Esophagus squamous epithelium (tissue), 5 donors: ENCODE data around the gene AGBL1. TPM values are rescaled to one million over a fixed set of nuclear protein-coding genes. Genes with fewer than 3 reads are reported as not detected.

Experiments used
- DNase-seq: peaks from one replicate; lab custom pipeline; 2025; lab: John Stamatoyannopoulos, UW
- H3K27ac ChIP-seq, 4 donors: fragments of 200-600 bp; sonication (generic); one replicate each; pipeline ENCODE4 v1.5.1; 2016 to 2019; ENCODE audit warnings: mild to moderate bottlenecking in 1 of 4
- H3K27me3 ChIP-seq, 4 donors: fragments of 200-600 bp; sonication (generic); 1 replicate in 3 of 4; 2 replicates in 1 of 4; pipeline versions ENCODE4 v1.5.1 to v1.6.0; 2017 to 2021; ENCODE audit warnings: antibody characterized with exemption in 1 of 4
- H3K36me3 ChIP-seq, 3 donors: fragments of 200-600 bp; sonication (generic); one replicate each; pipeline ENCODE4 v1.5.1; 2016 to 2019
- H3K4me1 ChIP-seq, 3 donors: fragments of 200-600 bp; sonication (generic); one replicate each; pipeline ENCODE4 v1.5.1; 2017 to 2019
- H3K4me3 ChIP-seq, 4 donors: fragments of 200-600 bp; sonication (generic); 1 replicate in 3 of 4; 2 replicates in 1 of 4; pipeline ENCODE4 v1.5.1; 2016 to 2019; ENCODE audit warnings: mild to moderate bottlenecking in 2 of 4, moderate library complexity in 1 of 4
- H3K9me3 ChIP-seq, 3 donors: fragments of 200-600 bp; sonication (generic); one replicate each; pipeline ENCODE4 v1.5.1; 2016 to 2019
- CTCF ChIP-seq, 6 experiments: fragments of 450-650 bp in 4 of 6; fragments of 200-600 bp in 2 of 6; sonication (generic) in 2 of 6; IDR thresholded peaks; one replicate each; pipeline ENCODE4 v1.5.1; 2016 to 2019; ENCODE audit warnings: antibody characterized with exemption in 6 of 6, mild to moderate bottlenecking in 4 of 6, moderate library complexity in 4 of 6
- POLR2A ChIP-seq, 4 donors: fragments of 450-650 bp; IDR thresholded peaks; one replicate each; pipeline ENCODE4 v1.6.1; 2017; ENCODE audit warnings: antibody characterized with exemption in 4 of 4, mild to moderate bottlenecking in 4 of 4, moderate library complexity in 3 of 4
- WGBS, 2 donors: methylation state at CpG; one replicate each; pipeline ENCODE4 v1.1.5; 2018; 5-methylcytosine and 5-hydroxymethylcytosine counted together
- intact Hi-C: fragments of 100-400 bp; cut with DNase I; formaldehyde crosslinking; loops from one replicate; pipeline ENCODE4 v1.15.0; 2022
- total RNA-seq, 4 donors: library from RNA; depleted of rRNA; stranded (reverse); fragments of >200 nt; gene quantifications; one replicate each; pipeline ENCODE4 v1.1.0, GENCODE V29; 2016
- donor health status: DM: yes; HTN: yes; CAD: no.

AGBL1 gene
- total RNA-seq, 4 donors from 2014 or later = 0.11 to 0.21 (median 0.19) TPM; not detected in 1

GRCh38 chr15:86837294-86838061, 757.8 kb downstream of the AGBL1 start:
- no peak for TF ChIP-seq POLR2A (IDR thresholded peaks at IDR 0.05)
- TF ChIP-seq CTCF (IDR thresholded peaks at IDR 0.05) = no peak
- H3K27me3 ChIP-seq = no peaks in the 10 kb centered on the region
- no peak for DNase-seq
- intact Hi-C loops = no loop called here
- WGBS, 2 donors = 26 to 28% methylated on average over 4 of the region's 4 CpGs
- no peaks in the 10 kb centered on the region for H3K36me3 ChIP-seq
- H3K27ac ChIP-seq = no peak overlapping the region
- no peak overlapping the region for H3K4me3 ChIP-seq
- H3K4me1 ChIP-seq = no peaks in the 10 kb centered on the region
- no peaks in the 10 kb centered on the region for H3K9me3 ChIP-seq

- H3K27ac ChIP-seq = no peak overlapping the region
- H3K4me1 ChIP-seq = no peaks in the 10 kb centered on the region
- H3K27me3 ChIP-seq = no peaks in the 10 kb centered on the region
- TF ChIP-seq POLR2A (IDR thresholded peaks at IDR 0.05) (no peak), CTCF (IDR thresholded peaks at IDR 0.05) (no peak)
- H3K4me3 ChIP-seq = no peak overlapping the region
- intact Hi-C loops = no loop called here
- whole genome bisulfite sequencing, 2 donors = 65 to 78% methylated on average over 3 of the region's 3 CpGs
- no peaks in the 10 kb centered on the region for H3K36me3 ChIP-seq
- DNase-seq = no peak
- H3K9me3 ChIP-seq = no peaks in the 10 kb centered on the region
Measured at GRCh38 chr15:86839502-86839901, 759.8 kb downstream of the AGBL1 start.

GRCh38 chr15:86840996-86841395, 761.3 kb downstream of the AGBL1 start:
- H3K27me3 ChIP-seq = no peaks in the 10 kb centered on the region
- no peak overlapping the region for H3K27ac ChIP-seq
- no peaks in the 10 kb centered on the region for H3K4me1 ChIP-seq
- no peaks in the 10 kb centered on the region for H3K9me3 ChIP-seq
- no peak overlapping the region for H3K4me3 ChIP-seq
- 33 to 73% methylated on average over 2 of the region's 2 CpGs for WGBS, 2 donors
- intact Hi-C loops = no loop called here
- TF ChIP-seq POLR2A (IDR thresholded peaks at IDR 0.05) (no peak), CTCF (IDR thresholded peaks at IDR 0.05) (no peak)
- DNase-seq = no peak
- no peaks in the 10 kb centered on the region for H3K36me3 ChIP-seq

- no peaks in the 10 kb centered on the region for H3K4me1 ChIP-seq
- H3K27ac ChIP-seq = no peak overlapping the region
- no peak for TF ChIP-seq POLR2A (IDR thresholded peaks at IDR 0.05)
- no peak for TF ChIP-seq CTCF (IDR thresholded peaks at IDR 0.05)
- 73 to 78% methylated on average over 1 of the region's 1 CpG for WGBS, 2 donors
- no peaks in the 10 kb centered on the region for H3K36me3 ChIP-seq
- no peaks in the 10 kb centered on the region for H3K9me3 ChIP-seq
- DNase-seq = no peak
- no peak overlapping the region for H3K4me3 ChIP-seq
- intact Hi-C loops = no loop called here
- H3K27me3 ChIP-seq = no peaks in the 10 kb centered on the region
Measured at GRCh38 chr15:86842199-86842598, 762.5 kb downstream of the AGBL1 start.

GRCh38 chr15:86846036-86846435, 766.4 kb downstream of the AGBL1 start:
- 73 to 82% methylated on average over 2 of the region's 2 CpGs for WGBS, 2 donors
- no peak for DNase-seq
- intact Hi-C loops = no loop called here
- no peak overlapping the region for H3K4me3 ChIP-seq
- H3K4me1 ChIP-seq = no peaks in the 10 kb centered on the region
- TF ChIP-seq CTCF (IDR thresholded peaks at IDR 0.05) = no peak
- TF ChIP-seq POLR2A (IDR thresholded peaks at IDR 0.05) = no peak
- no peaks in the 10 kb centered on the region for H3K27me3 ChIP-seq
- H3K27ac ChIP-seq = no peak overlapping the region
- H3K36me3 ChIP-seq = no peaks in the 10 kb centered on the region
- H3K9me3 ChIP-seq = no peaks in the 10 kb centered on the region
